GM19193 (cell line): ENCODE data around the gene PIP5KL1.

Experiments
- POLR2A ChIP-seq: IDR thresholded peaks from 4 replicates; pipeline ENCODE4 v1.6.1; 2011; ENCODE audit not compliant: insufficient read depth, insufficient read length; ENCODE audit errors: extremely low read depth

PIP5KL1 gene

DNA sequence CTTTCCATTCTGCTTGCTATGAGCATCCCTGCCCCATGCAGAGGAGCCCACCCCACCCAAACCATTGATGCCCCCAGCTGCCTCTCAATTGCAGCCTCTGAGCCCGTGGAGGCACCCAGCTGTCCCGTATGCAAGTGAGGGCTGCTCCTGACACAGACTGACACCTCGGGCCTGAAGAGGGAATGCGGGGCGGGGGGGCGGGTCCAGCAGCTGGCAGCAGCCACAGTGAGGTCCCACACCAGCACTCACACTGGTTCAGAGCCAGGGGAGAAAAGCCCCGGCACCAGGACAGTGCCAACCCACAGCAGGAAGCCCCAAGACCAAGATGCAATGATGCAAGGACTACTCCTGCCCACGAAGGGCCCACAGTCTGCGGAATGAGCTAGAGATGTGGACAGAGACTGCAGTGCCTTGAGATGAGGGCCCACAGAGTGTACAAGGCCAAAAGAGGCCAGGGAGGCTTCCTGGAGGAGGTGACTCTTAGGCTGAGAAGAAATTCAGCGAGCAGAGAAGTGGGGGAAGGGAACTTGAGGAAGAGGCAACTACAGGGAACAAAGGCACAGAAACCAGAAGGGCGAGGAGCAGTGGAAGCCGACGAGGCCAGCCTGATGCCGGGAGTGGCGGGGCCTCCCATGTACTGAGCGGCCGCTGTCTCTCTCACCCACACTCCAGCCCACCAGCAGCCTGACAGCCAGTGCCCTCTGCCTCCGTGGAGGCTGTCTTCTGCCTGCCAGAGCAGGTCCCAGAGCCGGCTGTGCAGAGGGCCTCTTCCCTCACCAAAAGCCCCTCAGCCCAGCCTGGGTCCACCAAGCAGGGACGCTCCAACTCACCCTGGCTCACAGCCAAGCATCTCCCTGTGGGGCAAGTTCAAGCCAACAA is 41.0 kb upstream of the PIP5KL1 start:
- no peak for TF ChIP-seq POLR2A

- TF ChIP-seq POLR2A, result no peak
Observed at GRCh38 chr9:127970401-127971313, 40.1 kb upstream of the PIP5KL1 start.

- TF ChIP-seq POLR2A, result no peak
Observed at GRCh38 chr9:127968700-127969383, 38.3 kb upstream of the PIP5KL1 start.

GRCh38 chr9:127968042-127968441 is 37.5 kb upstream of the PIP5KL1 start:
- no peak for TF ChIP-seq POLR2A

DNA sequence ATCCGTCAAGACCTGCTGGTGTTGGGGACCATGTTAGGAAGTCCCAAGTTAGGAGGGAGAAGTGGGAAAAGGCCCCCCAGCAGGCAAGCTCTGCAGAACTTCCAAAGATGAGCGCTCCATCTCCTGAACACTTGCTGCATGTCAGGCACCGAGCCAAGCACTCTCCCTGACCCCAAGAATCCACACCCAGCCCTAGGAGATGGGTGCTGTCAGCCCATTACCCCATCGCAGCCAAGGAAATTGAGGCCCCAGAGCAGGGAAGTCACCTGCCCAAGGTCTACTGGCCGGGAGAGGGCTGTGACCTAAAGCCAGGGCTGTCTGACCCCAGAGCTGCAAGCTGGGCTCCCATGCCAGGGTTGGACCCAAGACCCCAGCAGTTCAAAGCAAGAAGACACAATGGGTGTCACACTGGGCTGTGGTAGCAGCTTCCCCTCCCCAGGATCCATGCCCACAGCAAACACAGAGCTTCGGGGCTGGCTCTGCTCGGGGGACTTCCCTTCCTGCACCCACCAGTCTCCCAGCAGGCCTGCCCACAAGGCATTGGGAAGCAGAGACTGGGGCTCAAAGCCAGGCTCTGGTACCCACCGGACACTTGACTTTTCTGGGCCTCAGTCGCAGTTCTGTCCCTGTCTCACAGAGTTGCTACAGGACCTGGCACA is 36.7 kb upstream of the PIP5KL1 start:
- no peak for TF ChIP-seq POLR2A

DNA sequence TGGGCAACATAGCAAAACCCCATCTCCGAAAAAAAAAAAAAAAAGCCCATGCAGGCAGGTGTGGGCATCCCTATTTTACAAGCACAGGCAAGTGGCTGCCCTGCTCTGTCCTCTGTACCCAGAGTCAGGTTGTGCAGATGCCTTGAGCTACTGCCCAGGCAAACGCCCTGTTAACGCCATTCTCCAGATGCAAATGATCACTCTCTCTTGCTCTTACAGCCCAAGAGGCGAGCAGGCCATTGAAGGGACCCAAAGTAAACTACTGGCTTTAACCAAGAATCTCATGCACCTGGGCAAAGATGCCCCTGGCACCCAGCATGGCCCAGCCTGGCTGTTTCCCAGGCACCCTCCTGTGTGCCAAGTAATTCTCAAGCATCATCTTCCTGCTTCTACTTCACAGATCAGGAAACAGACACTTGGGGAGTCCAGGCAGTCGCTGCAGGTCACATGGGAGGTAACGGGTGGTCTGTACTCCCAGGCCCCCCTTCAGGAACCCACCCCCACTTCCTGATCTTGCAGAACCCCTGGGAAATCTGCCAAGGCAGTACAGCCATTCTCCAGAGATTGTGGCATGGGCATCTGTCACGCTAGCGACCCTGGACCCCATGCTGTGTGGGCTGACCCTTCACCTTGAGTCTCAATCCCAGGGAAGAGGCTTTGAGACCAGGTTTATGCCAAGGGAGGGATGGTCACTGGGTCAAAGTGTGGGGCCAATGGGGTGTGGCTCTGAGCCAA is 36.0 kb upstream of the PIP5KL1 start:
- TF ChIP-seq POLR2A, result no peak

GRCh38 chr9:127965953-127966352 is 35.4 kb upstream of the PIP5KL1 start:
- no peak for TF ChIP-seq POLR2A

DNA sequence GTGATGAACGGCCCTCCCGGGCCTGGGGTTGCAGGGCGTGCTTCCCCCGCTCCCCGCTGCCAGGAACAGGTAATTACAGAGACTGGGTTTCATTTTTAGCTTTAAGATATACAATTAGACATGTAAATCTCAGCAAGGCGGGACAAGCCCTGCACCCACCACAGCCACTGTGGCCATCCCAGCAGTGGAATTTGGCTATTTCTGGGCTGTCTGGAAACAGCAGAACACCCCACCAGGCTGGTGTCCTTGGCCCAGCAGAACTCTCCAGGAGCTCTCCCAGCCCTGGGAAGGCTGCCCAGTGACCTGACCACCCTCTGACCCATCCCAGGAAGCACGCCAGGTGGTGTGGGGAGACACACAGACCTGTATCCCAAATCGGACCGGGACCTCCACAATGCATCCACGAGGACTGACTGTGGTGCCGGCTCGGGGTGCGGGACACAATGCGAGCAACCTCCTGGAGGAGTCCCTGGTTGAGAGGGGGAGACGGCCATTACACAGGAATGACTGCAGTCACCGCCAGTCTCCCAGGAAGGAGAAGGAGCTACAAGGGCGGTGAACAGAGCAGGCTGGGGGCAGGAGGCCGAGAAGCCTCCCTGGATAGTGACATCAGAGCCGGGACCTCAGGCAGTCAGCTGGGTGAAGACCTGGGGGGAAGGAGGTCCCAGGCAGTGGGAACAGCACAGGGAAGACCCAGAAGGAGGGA is 32.9 kb upstream of the PIP5KL1 start:
- TF ChIP-seq POLR2A, result no peak

DNA sequence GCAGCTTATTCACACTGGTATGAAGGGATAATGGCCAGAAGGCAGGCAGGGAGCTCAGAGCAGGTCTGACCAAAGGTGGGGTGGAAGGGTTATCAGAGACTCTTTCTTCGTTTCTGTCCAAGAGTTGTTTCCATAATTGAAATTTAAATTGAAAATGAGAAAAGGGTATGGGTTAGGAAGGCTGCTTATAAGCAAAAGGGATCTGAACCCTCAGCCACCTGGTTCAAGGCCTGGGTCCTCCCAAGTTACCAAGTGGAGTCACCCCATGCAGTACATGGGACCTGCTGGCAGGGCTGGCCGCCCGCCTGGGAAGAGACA is 32.4 kb upstream of the PIP5KL1 start:
- TF ChIP-seq POLR2A, result no peak

GRCh38 chr9:127962278-127962677 is 31.7 kb upstream of the PIP5KL1 start:
- no peak for TF ChIP-seq POLR2A

- TF ChIP-seq POLR2A, result no peak
Observed at GRCh38 chr9:127961613-127962155, 31.1 kb upstream of the PIP5KL1 start.

DNA sequence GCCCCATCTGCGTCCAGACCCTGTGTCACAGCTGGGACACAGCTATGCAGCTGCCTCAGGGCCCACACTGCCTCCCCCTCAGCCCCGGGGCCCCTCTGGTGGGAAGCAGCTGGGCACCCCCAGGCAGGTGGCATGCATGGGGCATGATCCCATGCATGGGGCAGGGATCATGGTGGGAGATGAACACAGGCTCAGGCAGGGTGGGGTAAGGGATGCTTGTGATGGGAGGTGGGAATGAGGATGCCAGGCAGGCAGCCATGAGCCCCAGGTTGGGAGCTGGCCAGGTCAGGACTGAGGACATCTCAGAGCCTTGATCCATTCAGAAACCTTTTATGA is 30.5 kb upstream of the PIP5KL1 start:
- no peak for TF ChIP-seq POLR2A

- no peak for TF ChIP-seq POLR2A
Observed at GRCh38 chr9:127960410-127961154, 30.0 kb upstream of the PIP5KL1 start.
